HepG2 (cell line): Measurements from ENCODE around the gene EZH1. TPM values are rescaled to one million over a fixed set of nuclear protein-coding genes. Genes with fewer than 3 reads are reported as not detected.

Experiments
- ATAC-seq: fragments of 200-7000 bp; cut with Tn5 transposase; 3 replicates; pipeline ENCODE4 v1.9.1; 2020; ENCODE audit warnings: mild to moderate bottlenecking, moderate library complexity
- BruUV-seq: library from RNA; stranded (reverse); fragments of 400-500 nt; replicated peaks from 2 replicates; lab custom pipeline; 2021; lab: Mats Ljungman, UMichigan
- CTCF ChIA-PET: fragments of 300-600 bp; formaldehyde crosslinking; extraction: SDS; loops from one replicate; lab custom pipeline; 2021; ENCODE audit warnings: low total read pairs, inconsistent platforms, low intra/inter-chr PET ratio; lab: Yijun Ruan, JAX
- POLR2A ChIA-PET: fragments of 350-600 bp; sonication (Branson Sonifier 250); formaldehyde crosslinking; loops from one replicate; lab custom pipeline; 2020; ENCODE audit warnings: antibody characterized with exemption, inconsistent platforms; lab: Yijun Ruan, JAX
- DNase-seq: peaks from one replicate; pipeline ENCODE4 v3.0.0-alpha.2; 2015; ENCODE audit warnings: low spot score
- FAIRE-seq: peaks from 3 replicates; lab custom pipeline; 2011; peaks lifted over from hg19 to GRCh38; lab: Jason Lieb, UNC
- H2AFZ ChIP-seq: one replicate; pipeline ENCODE4 v1.6.1; 2011; ENCODE audit warnings: low read length, inconsistent platforms
- H3K27ac ChIP-seq: fragments of 300-600 bp; 3 replicates; pipeline ENCODE4 v1.8.0; 2011; ENCODE audit warnings: mixed run types, mild to moderate bottlenecking, mixed read lengths, low read length, inconsistent platforms; ENCODE audit not compliant: insufficient read depth; ENCODE audit errors: extremely low read length
- H3K27me3 ChIP-seq, 2 experiments: fragments of 200-600 bp in 1 of 2; 2 replicates in 1 of 2; 3 replicates in 1 of 2; pipeline versions ENCODE4 v1.6.0 to v1.8.0; 2011; ENCODE audit warnings: low read length in 2 of 2, mild to moderate bottlenecking in 2 of 2, moderate library complexity in 2 of 2, inconsistent platforms in 1 of 2; ENCODE audit not compliant: insufficient read depth in 2 of 2, control insufficient read depth in 1 of 2
- H3K36me3 ChIP-seq, 2 experiments: fragments of 200-600 bp in 1 of 2; replicated peaks in 1 of 2; 2 replicates in 1 of 2; 3 replicates in 1 of 2; pipeline versions ENCODE4 v1.5.1 to v1.8.0; 2011; ENCODE audit warnings: low read length in 2 of 2, inconsistent platforms in 1 of 2; ENCODE audit not compliant: insufficient read depth in 2 of 2, control insufficient read depth in 1 of 2
- H3K4me1 ChIP-seq: 2 replicates; pipeline ENCODE4 v1.5.1; 2012; ENCODE audit warnings: low read length, inconsistent platforms; ENCODE audit not compliant: insufficient read depth
- H3K4me2 ChIP-seq: 2 replicates; pipeline ENCODE4 v1.6.0; 2011; ENCODE audit warnings: low read depth, low read length, inconsistent platforms
- H3K4me3 ChIP-seq, 3 experiments: fragments of 200-600 bp in 1 of 3; sonication (generic), shearing (Covaris generic) in 1 of 3; replicated peaks in 1 of 3; 2 replicates each; pipeline ENCODE4 v1.5.1; 2011 to 2016; ENCODE audit warnings: low read length in 3 of 3, inconsistent platforms in 2 of 3, low read depth in 2 of 3, mild to moderate bottlenecking in 2 of 3, control low read depth in 1 of 3, mixed read lengths in 1 of 3; ENCODE audit not compliant: insufficient read depth in 1 of 3
- H3K79me2 ChIP-seq: one replicate; pipeline ENCODE4 v1.6.1; 2011; ENCODE audit warnings: low read length, inconsistent platforms; ENCODE audit not compliant: insufficient read depth
- H3K9ac ChIP-seq: 2 replicates; pipeline ENCODE4 v1.6.0; 2011; ENCODE audit warnings: mild to moderate bottlenecking, low read depth, low read length, inconsistent platforms; ENCODE audit not compliant: insufficient read depth
- H3K9me3 ChIP-seq: 2 replicates; pipeline ENCODE4 v1.5.1; 2012; ENCODE audit warnings: mild to moderate bottlenecking, low read length
- H4K20me1 ChIP-seq: 2 replicates; pipeline ENCODE4 v1.6.0; 2011; ENCODE audit warnings: inconsistent platforms, mild to moderate bottlenecking, low read length, moderate library complexity; ENCODE audit not compliant: insufficient read depth
- DMAP1 ChIP-seq: IDR thresholded peaks from 2 replicates; pipeline ENCODE4 v1.6.1; 2016
- ELF1 ChIP-seq: sonication (generic); formaldehyde crosslinking; IDR thresholded peaks from 2 replicates; pipeline ENCODE4 v1.4.0; 2020; ENCODE audit warnings: missing genetic modification reagents
- FOXA3 ChIP-seq: IDR thresholded peaks from 2 replicates; pipeline ENCODE4 v1.6.1; 2016; ENCODE audit warnings: missing genetic modification reagents, missing compliant biosample characterization
- KDM3A ChIP-seq: IDR thresholded peaks from 2 replicates; pipeline ENCODE4 v1.6.1; 2018; ENCODE audit warnings: low read depth, missing compliant biosample characterization
- PHB2 ChIP-seq: fragments of 450-650 bp; IDR thresholded peaks from 2 replicates; pipeline ENCODE4 v1.6.1; 2018; ENCODE audit not compliant: partially characterized antibody
- PLRG1 ChIP-seq: fragments of 450-650 bp; conservative IDR thresholded peaks from 2 replicates; pipeline ENCODE4 v1.6.1; 2016
- SIN3B ChIP-seq: fragments of 150-350 bp; IDR thresholded peaks from 2 replicates; pipeline ENCODE4 v1.6.1; 2014; ENCODE audit warnings: low read length
- SIX4 ChIP-seq: sonication (generic); formaldehyde crosslinking; IDR thresholded peaks from 2 replicates; pipeline ENCODE4 v1.4.0; 2020; ENCODE audit warnings: missing genetic modification reagents
- SMYD3 ChIP-seq: sonication (generic); formaldehyde crosslinking; IDR thresholded peaks from 2 replicates; pipeline ENCODE4 v1.8.1; 2023; ENCODE audit warnings: mild to moderate bottlenecking, missing genetic modification reagents
- STAG1 ChIP-seq: sonication (generic); formaldehyde crosslinking; IDR thresholded peaks from 2 replicates; pipeline ENCODE4 v1.4.0; 2020; ENCODE audit warnings: missing genetic modification reagents
- THAP11 ChIP-seq: IDR thresholded peaks from 2 replicates; pipeline ENCODE4 v1.6.1; 2016; ENCODE audit warnings: missing biosample characterization, missing genetic modification reagents
- TOPORS ChIP-seq: sonication (generic); formaldehyde crosslinking; IDR thresholded peaks from 2 replicates; pipeline ENCODE4 v1.8.0; 2023; ENCODE audit warnings: mild to moderate bottlenecking, missing genetic modification reagents
- ZKSCAN5 ChIP-seq: sonication (generic); formaldehyde crosslinking; IDR thresholded peaks from 2 replicates; pipeline ENCODE4 v1.5.1; 2020; ENCODE audit warnings: mild to moderate bottlenecking, missing genetic modification reagents
- ZNF773 ChIP-seq: sonication (generic); formaldehyde crosslinking; IDR thresholded peaks from 2 replicates; pipeline ENCODE4 v1.4.0; 2020; ENCODE audit warnings: missing genetic modification reagents, borderline replicate concordance
- WGBS: methylation state at CpG from one replicate; pipeline ENCODE4 v1.1.6; 2017; ENCODE audit warnings: low lambda C conversion rate; 5-methylcytosine and 5-hydroxymethylcytosine counted together
- in situ Hi-C: cut with HindIII; loops from 2 replicates; pipeline ENCODE4 v1.10.0; 2017; ENCODE audit warnings: low pct_unique_long_range_greater_than_20kb; ENCODE audit not compliant: extremely low pct_ligation_motif_present
- intact Hi-C: fragments of 100-400 bp; cut with micrococcal nuclease; formaldehyde crosslinking; loops from one replicate; pipeline ENCODE4 v1.10.0; 2022; ENCODE audit not compliant: unreplicated experiment
- polyA plus RNA-seq, 8 experiments: library from polyadenylated mRNA; depleted of rRNA in 3 of 8; stranded (reverse) in 7 of 8; unstranded in 1 of 8; fragments of >200 nt; fragmentation: Illumina TruSeq in 4 of 8; extraction: Trizol in 4 of 8; gene quantifications; 2 replicates each; pipeline versions ENCODE4 v1.2.1 to v1.2.3, GENCODE V29; 2011 to 2016; ENCODE audit warnings: low read depth in 4 of 8, missing spikeins in 1 of 8, mixed read lengths in 1 of 8; ENCODE audit not compliant: insufficient read depth in 1 of 8
- total RNA-seq, 5 experiments: library from RNA; depleted of rRNA; stranded (reverse); fragments of >200 nt; fragmentation: Illumina TruSeq; extraction: Trizol; gene quantifications; 2 replicates each; pipeline ENCODE4 v1.2.3, GENCODE V29; 2016; ENCODE audit warnings: low read depth in 1 of 5
- TF ChIP-seq, protein P1 (sequence below): IDR thresholded peaks from 2 replicates; pipeline ENCODE4 v1.6.1; 2016; ENCODE audit warnings: low read depth, borderline replicate concordance
- TF ChIP-seq, protein P2 (sequence below): sonication (generic); formaldehyde crosslinking; IDR thresholded peaks from 2 replicates; pipeline ENCODE4 v1.4.0; 2020; ENCODE audit warnings: missing genetic modification reagents
- TF ChIP-seq, protein P3 (sequence below): sonication (generic); formaldehyde crosslinking; IDR thresholded peaks from 2 replicates; pipeline ENCODE4 v1.4.0; 2020; ENCODE audit warnings: missing genetic modification reagents
- TF ChIP-seq, protein P4 (sequence below): sonication (generic); formaldehyde crosslinking; IDR thresholded peaks from 2 replicates; pipeline ENCODE4 v1.4.0; 2020; ENCODE audit warnings: missing genetic modification reagents, borderline replicate concordance

Gene EZH1
- total and polyA plus RNA-seq, 2 of the 13 experiments (the other 11 are each of a cell fraction or from before 2014, with no cell fraction given), result 11.6 to 24.0 TPM

DNA sequence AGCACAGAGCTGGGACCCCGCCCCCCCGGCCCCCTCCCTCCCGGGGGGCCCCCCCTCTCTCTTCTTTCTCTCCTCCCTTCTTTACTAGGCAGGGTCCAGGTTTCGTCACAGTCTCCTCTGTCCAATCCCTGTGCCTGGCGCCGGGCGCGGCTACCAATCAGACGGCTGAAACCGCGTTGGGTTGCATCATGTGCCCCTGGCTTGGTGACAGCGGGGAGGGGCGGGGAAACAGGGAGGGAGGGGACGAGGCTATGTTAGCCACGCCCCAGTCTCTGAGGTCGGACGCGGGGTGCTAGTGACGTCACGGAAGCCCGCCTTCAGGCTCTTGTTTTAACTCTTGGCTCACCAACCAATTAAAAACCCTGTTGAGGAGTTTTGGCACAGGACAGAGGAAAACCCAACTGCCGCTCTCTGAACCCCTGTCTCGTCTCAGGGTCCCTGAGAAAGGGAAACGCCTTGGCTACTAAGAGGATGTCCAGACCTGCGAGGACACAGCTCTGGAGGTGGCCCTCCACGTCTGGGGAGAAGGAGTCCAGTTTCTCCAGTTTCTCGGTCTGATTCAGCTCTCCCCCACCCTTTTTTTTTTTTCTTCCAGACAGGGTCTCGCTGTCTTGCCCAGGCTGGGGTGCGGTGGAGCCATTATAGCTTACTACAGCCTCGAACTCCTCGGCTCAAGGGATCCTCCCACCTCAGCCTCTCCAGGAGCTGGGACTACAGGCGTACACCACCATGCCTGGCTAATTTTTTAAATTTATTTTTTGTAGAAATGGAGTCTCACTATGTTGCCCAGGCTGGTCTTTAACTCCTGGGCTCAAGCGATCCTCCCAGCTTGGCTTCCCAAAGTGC is 67.6 kb downstream of the EZH1 start (continued):
- TF ChIP-seq, protein P1, sequence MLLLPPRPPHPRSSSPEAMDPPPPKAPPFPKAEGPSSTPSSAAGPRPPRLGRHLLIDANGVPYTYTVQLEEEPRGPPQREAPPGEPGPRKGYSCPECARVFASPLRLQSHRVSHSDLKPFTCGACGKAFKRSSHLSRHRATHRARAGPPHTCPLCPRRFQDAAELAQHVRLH (CRISPR knock-in tag), result 0 out of 2 replicates have a peak, but pooled peaks have one; percentile 23
- TF ChIP-seq SMYD3 (CRISPR knock-in tag) (no peak), ELF1 (CRISPR knock-in tag) (peak; percentile 10; the same call in 1 of the 2 replicates), SIX4 (0 out of 2 replicates have a peak, but pooled peaks have one; percentile 1), FOXA3 (CRISPR knock-in tag) (peak; percentile 31; the same call in 1 of the 2 replicates)
- TF ChIP-seq, protein P2, sequence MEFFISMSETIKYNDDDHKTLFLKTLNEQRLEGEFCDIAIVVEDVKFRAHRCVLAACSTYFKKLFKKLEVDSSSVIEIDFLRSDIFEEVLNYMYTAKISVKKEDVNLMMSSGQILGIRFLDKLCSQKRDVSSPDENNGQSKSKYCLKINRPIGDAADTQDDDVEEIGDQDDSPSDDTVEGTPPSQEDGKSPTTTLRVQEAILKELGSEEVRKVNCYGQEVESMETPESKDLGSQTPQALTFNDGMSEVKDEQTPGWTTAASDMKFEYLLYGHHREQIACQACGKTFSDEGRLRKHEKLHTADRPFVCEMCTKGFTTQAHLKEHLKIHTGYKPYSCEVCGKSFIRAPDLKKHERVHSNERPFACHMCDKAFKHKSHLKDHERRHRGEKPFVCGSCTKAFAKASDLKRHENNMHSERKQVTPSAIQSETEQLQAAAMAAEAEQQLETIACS (CRISPR knock-in tag), result peak; percentile 64; the same call in 1 of the 2 replicates

DNA sequence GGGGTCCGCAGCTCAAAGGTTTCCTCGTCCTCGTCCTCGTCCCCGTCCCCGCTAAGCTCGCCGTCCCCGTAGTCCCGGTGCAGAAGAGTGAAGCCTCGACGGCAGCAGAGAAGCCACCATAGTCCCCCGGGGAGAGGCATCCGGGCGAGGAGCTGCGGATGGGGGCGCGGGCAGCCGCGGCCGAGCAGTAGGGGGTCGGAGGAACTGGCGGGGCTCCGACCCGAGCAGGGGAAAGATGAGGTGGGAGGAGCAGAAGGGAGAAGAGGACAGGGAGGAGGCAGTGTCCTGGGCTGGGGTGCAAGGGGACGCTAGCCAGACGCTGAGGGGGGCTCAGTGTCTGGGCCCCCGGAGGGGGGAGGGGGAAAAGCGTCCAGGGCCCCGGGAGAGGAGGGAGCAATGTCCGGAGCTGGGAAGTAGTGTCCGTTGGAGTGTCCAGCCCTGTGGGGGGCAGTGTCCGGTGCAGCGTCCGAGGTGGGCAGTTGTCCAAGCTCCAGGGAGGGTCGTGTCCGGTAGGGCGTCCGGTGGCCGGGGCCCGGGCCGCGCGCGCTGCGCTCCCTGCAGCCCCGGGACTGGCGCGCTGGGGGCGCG is 68.3 kb downstream of the EZH1 start, which contains the start of gene PLEKHH3:
Gene PLEKHH3, minus strand, starts transcription at position 571 of the 588 bp plus-strand sequence. Its CDS starts 431 bp downstream, at position 140.
- ChIA-PET CTCF (no interaction called here), POLR2A (interaction anchor here (0.6 to 6.3 kb wide), 19 partner anchors 8 to 692 kb away, joined by 3 to 65 read pairs (median 6); partner anchors contain the start of genes BECN1, COA3, COASY and NAGLU)
- no peaks in the 10 kb centered on the region; the same call in 1 of the 2 replicates for H4K20me1 ChIP-seq
- H3K9ac ChIP-seq, result peak within 1 kb of the TSS; percentile 91
- peaks cover 7 to 23% of the 10 kb centered on the region in 2 experiments for H3K36me3 ChIP-seq
- H3K27ac ChIP-seq, result peak within 1 kb of the TSS; percentile 92
- peaks cover 22% of the 10 kb centered on the region for H3K79me2 ChIP-seq
- H3K9me3 ChIP-seq, result no peaks in the 10 kb centered on the region
- DNase-seq, result no peak
- peak; percentile 9 for ATAC-seq
- peak within 1 kb of the TSS; percentile 99 for H3K4me2 ChIP-seq
- peak within 1 kb of the TSS; percentile 76 to 99 (median 83) for H3K4me3 ChIP-seq
- no TSS peak for BruUV-seq
- H2AFZ ChIP-seq, result no peak within 1 kb of the TSS
- H3K4me1 ChIP-seq, result peaks cover 44% of the 10 kb centered on the region
- 2% methylated on average over 36 of the region's 51 CpGs for WGBS
- H3K27me3 ChIP-seq, result no peaks in the 10 kb centered on the region
- in situ Hi-C loops, result no loop called here
- intact Hi-C loops, result loop anchor here (1.0 kb wide), 1 partner anchor 58 kb away; no protein-coding TSS in a partner anchor
- FAIRE-seq, result no peak
- TF ChIP-seq ZNF773 (CRISPR knock-in tag) (no peak), KDM3A (CRISPR knock-in tag) (0 out of 2 replicates have a peak, but pooled peaks have one; percentile 13), STAG1 (no peak; the same call in 1 of the 2 replicates), PLRG1 (no peak), THAP11 (no peak), PHB2 (no peak), DMAP1 (CRISPR knock-in tag) (0 out of 2 replicates have a peak, but pooled peaks have one; percentile 1), ZKSCAN5 (no peak), SIN3B (no peak), TOPORS (CRISPR knock-in tag) (no peak)
- TF ChIP-seq, protein P3, sequence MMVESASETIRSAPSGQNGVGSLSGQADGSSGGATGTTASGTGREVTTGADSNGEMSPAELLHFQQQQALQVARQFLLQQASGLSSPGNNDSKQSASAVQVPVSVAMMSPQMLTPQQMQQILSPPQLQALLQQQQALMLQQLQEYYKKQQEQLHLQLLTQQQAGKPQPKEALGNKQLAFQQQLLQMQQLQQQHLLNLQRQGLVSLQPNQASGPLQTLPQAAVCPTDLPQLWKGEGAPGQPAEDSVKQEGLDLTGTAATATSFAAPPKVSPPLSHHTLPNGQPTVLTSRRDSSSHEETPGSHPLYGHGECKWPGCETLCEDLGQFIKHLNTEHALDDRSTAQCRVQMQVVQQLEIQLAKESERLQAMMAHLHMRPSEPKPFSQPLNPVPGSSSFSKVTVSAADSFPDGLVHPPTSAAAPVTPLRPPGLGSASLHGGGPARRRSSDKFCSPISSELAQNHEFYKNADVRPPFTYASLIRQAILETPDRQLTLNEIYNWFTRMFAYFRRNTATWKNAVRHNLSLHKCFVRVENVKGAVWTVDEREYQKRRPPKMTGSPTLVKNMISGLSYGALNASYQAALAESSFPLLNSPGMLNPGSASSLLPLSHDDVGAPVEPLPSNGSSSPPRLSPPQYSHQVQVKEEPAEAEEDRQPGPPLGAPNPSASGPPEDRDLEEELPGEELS, result peak; percentile 10; the same call in 1 of the 2 replicates
- TF ChIP-seq, protein P4, sequence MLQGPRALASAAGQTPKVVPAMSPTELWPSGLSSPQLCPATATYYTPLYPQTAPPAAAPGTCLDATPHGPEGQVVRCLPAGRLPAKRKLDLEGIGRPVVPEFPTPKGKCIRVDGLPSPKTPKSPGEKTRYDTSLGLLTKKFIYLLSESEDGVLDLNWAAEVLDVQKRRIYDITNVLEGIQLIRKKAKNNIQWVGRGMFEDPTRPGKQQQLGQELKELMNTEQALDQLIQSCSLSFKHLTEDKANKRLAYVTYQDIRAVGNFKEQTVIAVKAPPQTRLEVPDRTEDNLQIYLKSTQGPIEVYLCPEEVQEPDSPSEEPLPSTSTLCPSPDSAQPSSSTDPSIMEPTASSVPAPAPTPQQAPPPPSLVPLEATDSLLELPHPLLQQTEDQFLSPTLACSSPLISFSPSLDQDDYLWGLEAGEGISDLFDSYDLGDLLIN, result no peak; the same call in 1 of the 2 replicates
